A549 treated with AZD9567 at 1 μM for 4 hours (cell line): ENCODE measurements around the gene RUNDC3A. TPM values are rescaled to one million over a fixed set of nuclear protein-coding genes. Genes with fewer than 3 reads are reported as not detected.

Experiments
- total RNA-seq: library from RNA; stranded (reverse); fragments of 200-300 nt; extraction: Qiagen RNA extraction; gene quantifications from 5 replicates; pipeline ENCODE4 v1.2.3, GENCODE V29; 2022; ENCODE audit not compliant: insufficient read depth

RUNDC3A gene
- 0.49 to 0.78 TPM (median 0.72 TPM) in 5 replicates for total RNA-seq

GRCh38 chr17:44308320-44308818 is at the start of gene RUNDC3A:
Gene RUNDC3A, plus strand, starts transcription at chr17:44308601. Its CDS starts 232 bp downstream, at chr17:44308833.

GRCh38 chr17:44267818-44268490 is 40.4 kb upstream of the RUNDC3A start, which contains the start of gene SLC4A1:
Gene SLC4A1, minus strand, starts transcription at chr17:44268135. Its CDS starts 5,269 bp downstream, at chr17:44262866.

GRCh38 chr17:44324571-44325275 is 16.3 kb downstream of the RUNDC3A start, which contains the start of gene SLC25A39:
Gene SLC25A39, minus strand, starts transcription at chr17:44324823. Its CDS starts 1,261 bp downstream, at chr17:44323562.

GRCh38 chr17:44344939-44345453 is 36.6 kb downstream of the RUNDC3A start, which contains the start of gene GRN:
Gene GRN, plus strand, starts transcription at chr17:44345302. Its CDS starts 3,863 bp downstream, at chr17:44349165.

GRCh38 chr17:44363613-44364159 is 55.3 kb downstream of the RUNDC3A start, which contains the start of gene FAM171A2:
Gene FAM171A2, minus strand, starts transcription at chr17:44363853. Its CDS starts 139 bp downstream, at chr17:44363714.

Other genes starting within 250 kb of the RUNDC3A start
- 49.5 to 64.1 TPM (median 51.2 TPM) in 5 replicates for gene LSM12, start 241.9 kb upstream of the RUNDC3A start, total RNA-seq
- 98.7 to 176 TPM (median 164 TPM) in 5 replicates for gene G6PC3, start 237.9 kb upstream of the RUNDC3A start, total RNA-seq
- 13.0 to 16.7 TPM (median 15.6 TPM) in 5 replicates for gene HDAC5, start 185.0 kb upstream of the RUNDC3A start, total RNA-seq
- 9.4 to 12.1 TPM (median 9.6 TPM) in 5 replicates for gene HROB, start 166.7 kb upstream of the RUNDC3A start, total RNA-seq
- gene ASB16, start 137.9 kb upstream of the RUNDC3A start, total RNA-seq = 0.08 to 0.19 TPM (median 0.14 TPM) in 4 of 5 replicates, not detected in the other
- 20.8 to 39.2 TPM (median 39.2 TPM) in 5 replicates for gene TMUB2, start 121.6 kb upstream of the RUNDC3A start, total RNA-seq
- gene ATXN7L3, start 108.7 kb upstream of the RUNDC3A start, total RNA-seq = 54.2 to 68.0 TPM (median 63.3 TPM) in 5 replicates
- 73.6 to 88.8 TPM (median 86.3 TPM) in 5 replicates for gene UBTF, start 88.9 kb upstream of the RUNDC3A start, total RNA-seq
- not detected in 5 replicates for gene SLC4A1, start 40.5 kb upstream of the RUNDC3A start, total RNA-seq
- 160 to 218 TPM (median 207 TPM) in 5 replicates for gene SLC25A39, start 16.2 kb downstream of the RUNDC3A start, total RNA-seq
- gene GRN, start 36.7 kb downstream of the RUNDC3A start, total RNA-seq = 201 to 245 TPM (median 235 TPM) in 5 replicates
- 2.8 to 5.0 TPM (median 3.7 TPM) in 5 replicates for gene FAM171A2, start 55.3 kb downstream of the RUNDC3A start, total RNA-seq
- gene ITGA2B, start 81.0 kb downstream of the RUNDC3A start, total RNA-seq = 1.7 to 1.9 TPM (median 1.8 TPM) in 4 of 5 replicates, not detected in the other
- gene GPATCH8, start 194.8 kb downstream of the RUNDC3A start, total RNA-seq = 19.8 to 25.5 TPM (median 23.3 TPM) in 5 replicates
- gene FZD2, start 248.9 kb downstream of the RUNDC3A start, total RNA-seq = 24.6 to 31.4 TPM (median 27.7 TPM) in 5 replicates